Skeletal muscle cell (primary cell): ENCODE results near the gene TMEM183A.

Experiments
- DNase-seq: peaks from one replicate; pipeline ENCODE4 v3.0.0-alpha.2; 2010; ENCODE audit warnings: low read depth
- H3K4me3 ChIP-seq: 2 replicates; pipeline ENCODE4 v1.5.1; 2011; ENCODE audit warnings: low read depth, mild to moderate bottlenecking, control low read depth, low read length, moderate library complexity

Gene TMEM183A

GRCh38 chr1:203026666-203027663 lies 19.8 kb downstream of the TMEM183A start:
- DNase-seq, result no peak
- peak overlapping the region; percentile 99 for H3K4me3 ChIP-seq

DNA sequence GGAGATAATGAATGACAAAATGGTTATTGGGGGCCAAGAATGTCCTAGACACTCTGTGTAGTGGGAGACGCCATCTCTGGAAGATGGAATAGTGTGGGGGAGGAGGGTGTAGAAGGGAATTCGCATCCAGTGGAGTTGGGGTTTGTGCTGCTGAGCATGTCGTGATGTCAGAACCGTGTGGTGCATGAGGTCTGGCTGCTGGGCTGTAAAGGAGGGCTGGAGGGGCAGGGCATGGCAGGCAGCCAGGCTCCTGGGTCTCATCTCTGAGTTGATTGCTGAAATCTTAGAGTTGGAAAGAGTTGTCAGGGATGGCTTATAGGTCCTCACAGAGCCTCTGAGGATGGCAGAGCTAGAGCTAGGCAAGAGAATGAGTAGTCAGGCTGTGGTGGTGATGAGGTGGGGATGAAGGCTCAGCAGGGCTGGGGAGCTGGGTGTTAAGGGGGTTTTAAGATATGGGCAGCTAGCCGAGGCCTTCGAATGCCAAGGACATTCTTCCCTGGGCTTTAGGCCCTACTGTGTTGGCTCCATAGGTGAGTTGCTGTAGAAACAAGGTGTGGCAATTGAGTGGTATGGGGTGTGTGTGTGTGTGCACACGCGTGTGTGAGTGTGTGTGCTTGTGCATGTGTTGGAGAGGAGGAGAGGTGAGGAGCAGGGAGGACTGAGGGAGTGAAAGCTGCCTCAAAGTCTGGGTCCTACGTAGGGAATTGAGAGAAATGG lies 21.1 kb downstream of the TMEM183A start:
- no peak for DNase-seq
- peak overlapping the region; percentile 99 for H3K4me3 ChIP-seq

DNA sequence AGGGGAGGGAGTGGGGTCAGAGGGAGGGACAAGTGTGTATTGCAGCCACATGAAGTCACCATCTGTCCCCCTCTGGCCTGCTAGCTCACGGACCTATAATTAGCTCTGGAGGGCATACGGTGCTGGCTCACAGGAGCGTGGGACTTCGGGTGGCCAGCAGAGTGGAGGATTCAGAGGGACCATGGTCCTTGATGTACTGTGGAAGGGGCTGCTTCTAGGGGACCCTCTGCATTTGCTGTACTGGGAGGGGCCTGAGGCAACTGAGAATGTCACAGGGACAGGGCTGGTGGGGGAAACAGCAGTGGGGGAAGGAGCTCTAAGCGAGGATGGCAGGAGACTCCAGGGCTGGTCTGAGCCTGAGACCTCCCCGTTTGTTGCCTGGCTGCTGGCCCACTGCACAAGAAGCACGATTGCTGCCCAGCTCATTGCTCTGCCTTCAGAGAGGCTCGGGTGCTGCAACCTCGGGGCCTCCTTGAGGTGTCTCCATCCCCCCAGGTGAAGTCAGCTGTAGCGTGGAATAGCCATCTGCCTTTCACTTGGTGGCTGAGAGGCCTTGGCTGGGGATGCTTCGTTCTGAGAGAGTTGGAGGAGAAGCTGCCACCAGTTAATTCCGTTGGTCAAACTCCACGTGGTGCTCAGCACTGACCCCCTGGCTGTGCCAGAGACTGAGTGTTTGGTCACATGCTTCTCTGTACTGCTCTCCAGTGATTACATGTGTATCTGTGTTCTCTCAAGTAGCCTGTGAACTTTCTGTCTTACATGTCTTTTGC lies 21.8 kb downstream of the TMEM183A start:
- peak overlapping the region; percentile 99 for H3K4me3 ChIP-seq
- no peak for DNase-seq

GRCh38 chr1:203031467-203031866 lies 24.3 kb downstream of the TMEM183A start:
- no peak for DNase-seq
- H3K4me3 ChIP-seq, result no peak overlapping the region

DNA sequence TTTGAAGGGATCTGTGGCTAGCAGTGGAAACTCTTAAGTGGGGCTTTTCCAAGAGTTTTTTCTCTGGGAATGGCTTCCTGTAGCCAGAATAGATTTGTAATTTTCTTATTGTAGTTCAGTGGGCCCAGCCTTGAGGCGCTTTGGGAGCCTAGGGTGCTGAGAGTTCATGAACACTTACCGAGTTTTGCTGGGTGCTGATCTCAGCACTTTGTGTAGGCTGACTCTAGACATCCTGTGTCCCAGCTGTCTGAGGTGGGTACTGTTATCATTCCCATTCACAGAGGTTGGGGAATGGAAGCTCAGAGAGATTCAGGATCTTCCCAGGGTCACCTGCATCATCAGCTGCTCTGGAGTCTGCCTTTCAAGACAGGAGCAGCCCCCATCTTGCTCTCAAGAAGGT lies 26.1 kb downstream of the TMEM183A start:
- no peak for DNase-seq
- H3K4me3 ChIP-seq, result no peak overlapping the region

DNA sequence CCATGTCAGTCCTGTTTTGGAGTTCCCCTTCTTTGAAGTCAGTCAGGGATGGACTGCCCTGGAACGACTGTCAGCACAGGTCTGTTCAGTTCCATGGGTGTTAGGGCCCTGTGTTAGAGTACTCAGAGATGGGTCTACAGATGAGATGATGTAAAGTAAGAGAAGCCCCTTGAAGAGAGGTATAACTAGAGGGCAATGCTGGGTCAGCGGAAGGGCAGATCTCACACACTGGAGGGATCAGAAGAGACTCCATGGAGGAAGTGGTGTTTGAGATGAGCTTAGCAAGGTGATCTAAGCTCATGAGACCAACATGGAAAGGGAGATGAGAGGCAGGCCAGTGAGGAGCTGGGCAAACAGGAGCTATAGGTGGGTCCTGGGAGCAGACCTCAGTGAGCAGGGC lies 26.7 kb downstream of the TMEM183A start:
- H3K4me3 ChIP-seq, result no peak overlapping the region
- DNase-seq, result no peak

DNA sequence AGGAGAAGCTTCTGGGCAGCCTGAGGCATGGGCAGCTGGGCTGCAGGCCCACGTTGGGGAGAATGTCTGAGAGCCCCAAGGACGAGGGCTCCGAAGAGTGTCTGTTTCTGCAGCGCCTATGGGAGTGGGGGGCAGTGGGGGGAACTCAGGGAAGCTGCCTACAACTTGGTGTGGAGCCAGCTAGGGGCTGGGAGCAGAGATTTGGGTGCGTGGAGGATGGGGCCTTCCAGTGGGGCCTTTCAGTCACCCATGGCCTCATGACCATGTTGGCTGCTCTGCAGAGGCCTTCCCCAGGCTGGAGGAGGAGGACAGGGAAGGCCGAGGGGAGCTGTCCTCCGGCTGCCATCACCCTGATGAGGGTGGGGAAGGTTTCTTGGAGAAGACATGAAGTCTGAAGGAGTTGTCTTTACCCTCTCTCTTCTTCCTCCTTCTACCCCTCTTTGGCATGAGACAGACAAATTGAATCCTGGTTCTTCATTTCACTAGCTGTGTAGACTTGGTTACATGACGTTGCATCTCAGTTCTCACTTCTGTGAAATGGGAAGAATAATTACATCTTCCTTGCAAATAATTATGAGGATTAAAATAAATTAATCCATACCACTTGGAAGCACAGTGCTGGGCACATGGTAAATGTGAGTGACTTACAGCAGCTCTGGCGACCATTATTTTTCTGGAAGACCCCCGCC lies 27.4 kb downstream of the TMEM183A start:
- no peak overlapping the region for H3K4me3 ChIP-seq
- no peak for DNase-seq

DNA sequence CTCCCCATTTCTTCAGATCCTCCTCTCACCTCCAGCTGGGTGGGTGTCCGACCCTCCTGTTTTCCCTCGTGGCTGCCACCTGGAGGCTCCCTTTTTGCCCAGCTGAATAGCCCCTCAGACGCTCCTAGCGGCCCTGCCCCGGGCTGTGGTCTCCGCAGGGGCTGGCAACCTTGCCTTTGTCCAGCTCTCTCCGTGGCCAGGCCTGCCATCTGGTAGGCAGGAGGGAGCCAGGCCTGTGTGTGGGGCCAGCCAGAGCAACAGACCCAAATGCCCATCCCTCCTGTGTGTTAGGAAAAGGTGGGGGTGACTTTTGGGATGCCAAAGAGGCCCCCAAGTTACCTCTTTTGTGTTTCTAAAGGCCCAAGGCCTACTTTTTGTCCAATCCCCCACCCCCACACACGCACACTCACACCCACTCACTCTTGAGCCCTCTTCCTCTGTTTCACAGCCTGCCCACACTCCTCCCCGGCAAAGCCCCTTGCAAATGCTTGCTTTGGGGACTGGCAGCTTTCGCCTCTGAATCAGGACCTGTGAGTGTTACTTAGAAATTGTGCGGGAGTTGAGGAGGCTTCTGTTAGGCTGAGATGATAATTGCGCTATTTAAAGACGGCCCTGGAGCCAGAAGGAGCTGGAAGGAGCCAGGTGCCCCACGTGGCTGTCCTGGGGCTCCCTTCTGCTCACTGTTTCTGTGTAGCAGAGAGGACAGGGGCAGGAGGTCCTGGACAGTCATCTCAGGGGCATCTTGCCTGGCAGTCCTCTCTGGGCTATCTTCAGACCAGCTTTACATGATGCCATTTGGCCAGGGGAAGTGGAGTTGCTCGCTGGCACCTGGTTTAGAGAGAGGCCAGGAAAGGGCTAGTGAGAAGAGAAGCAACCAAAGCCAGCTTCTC lies 28.2 kb downstream of the TMEM183A start:
- DNase-seq, result no peak
- H3K4me3 ChIP-seq, result no peak overlapping the region

DNA sequence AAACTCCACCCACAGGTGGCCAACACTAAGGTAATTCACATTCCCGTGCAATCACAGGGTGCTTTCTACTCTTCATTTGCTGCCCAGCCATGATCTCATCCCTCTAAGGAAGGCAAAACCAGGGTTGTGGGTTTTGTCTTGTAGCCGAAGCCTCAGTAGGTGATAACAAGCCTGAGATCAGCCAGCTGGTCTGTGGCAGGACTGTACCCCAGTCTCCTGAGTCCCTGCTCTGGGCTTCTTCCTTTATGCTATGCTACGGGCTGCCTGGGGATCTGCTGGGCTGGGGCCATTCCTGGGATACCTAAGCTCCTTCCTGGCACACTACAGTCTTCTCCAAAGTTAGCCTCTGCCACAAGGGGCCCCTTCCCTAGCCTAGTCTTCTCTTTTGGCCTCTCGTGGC lies 29.0 kb downstream of the TMEM183A start:
- no peak for DNase-seq
- no peak overlapping the region for H3K4me3 ChIP-seq

- H3K4me3 ChIP-seq, result no peak overlapping the region
- no peak for DNase-seq
Observed at GRCh38 chr1:203036537-203036936, 29.4 kb downstream of the TMEM183A start.

DNA sequence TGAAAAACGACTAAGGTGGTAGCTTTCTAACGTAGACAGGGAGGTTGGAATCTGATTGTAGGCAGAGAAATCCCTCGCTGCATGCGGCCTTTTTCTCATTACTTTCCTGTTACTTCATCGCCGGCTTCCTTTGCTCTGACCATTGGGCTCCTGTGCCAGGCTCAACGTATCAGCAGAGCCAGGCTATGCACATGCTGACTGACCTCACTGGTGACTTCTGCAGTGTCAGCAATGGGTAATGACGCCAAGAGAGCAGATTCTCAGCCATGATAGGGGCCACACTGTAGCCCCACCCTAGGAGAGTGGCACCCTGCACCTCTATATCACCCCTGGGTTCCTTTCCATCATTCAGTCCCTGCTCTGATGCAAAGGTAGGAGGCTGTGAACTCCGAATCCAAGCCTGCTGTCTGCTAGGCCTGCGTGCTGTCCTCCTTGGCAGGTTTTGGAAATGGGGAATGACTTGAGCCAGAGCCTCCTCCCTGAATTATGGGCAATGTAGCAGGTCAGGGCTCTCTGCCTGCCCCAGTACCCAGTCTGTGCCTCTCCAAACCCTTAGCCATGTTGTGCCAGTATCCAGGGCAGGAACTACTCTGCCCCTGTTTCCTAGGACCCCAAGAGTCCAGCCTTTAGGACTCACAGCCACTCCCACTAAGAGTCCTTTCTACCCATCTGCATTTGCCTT lies 30.5 kb downstream of the TMEM183A start:
- H3K4me3 ChIP-seq, result no peak overlapping the region

GRCh38 chr1:203038217-203038741 lies 31.1 kb downstream of the TMEM183A start:
- H3K4me3 ChIP-seq, result no peak overlapping the region
- DNase-seq, result peak; percentile 74

More for the DNA sequence above, 30.5 kb downstream of the TMEM183A start:
- DNase-seq, result no peak

DNA sequence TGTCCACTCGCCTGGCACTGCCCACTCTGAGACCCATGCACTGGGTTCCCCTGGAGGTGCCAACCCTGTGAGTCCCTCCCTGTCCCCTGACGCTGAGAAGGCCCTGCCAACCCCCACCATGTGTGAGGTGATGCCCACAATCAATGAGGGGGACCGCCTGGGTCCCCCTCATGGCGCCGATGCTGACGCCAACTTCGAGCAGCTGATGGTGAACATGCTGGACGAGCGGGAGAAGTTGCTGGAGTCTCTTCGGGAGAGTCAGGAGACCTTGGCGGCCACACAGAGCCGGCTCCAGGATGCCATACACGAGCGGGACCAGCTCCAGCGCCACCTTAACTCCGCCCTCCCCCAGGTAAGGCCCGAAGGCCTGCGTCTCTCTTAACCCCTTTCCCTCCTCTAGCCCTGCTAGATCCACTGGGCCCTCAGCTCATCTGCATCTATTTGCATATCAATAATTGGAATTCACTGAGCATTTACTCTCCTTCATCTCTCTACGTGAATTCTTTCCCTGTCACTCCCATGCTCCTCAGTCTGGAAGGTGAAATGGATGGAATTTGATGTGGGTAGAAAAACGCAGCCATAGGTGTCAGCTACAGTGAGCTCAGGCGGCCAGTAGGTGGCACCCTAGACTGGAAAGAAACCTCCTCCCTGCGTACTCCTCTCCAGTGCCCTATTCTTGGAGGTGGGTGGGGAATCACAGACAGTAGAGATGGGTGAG lies 31.9 kb downstream of the TMEM183A start:
- no peak overlapping the region for H3K4me3 ChIP-seq
- no peak for DNase-seq

DNA sequence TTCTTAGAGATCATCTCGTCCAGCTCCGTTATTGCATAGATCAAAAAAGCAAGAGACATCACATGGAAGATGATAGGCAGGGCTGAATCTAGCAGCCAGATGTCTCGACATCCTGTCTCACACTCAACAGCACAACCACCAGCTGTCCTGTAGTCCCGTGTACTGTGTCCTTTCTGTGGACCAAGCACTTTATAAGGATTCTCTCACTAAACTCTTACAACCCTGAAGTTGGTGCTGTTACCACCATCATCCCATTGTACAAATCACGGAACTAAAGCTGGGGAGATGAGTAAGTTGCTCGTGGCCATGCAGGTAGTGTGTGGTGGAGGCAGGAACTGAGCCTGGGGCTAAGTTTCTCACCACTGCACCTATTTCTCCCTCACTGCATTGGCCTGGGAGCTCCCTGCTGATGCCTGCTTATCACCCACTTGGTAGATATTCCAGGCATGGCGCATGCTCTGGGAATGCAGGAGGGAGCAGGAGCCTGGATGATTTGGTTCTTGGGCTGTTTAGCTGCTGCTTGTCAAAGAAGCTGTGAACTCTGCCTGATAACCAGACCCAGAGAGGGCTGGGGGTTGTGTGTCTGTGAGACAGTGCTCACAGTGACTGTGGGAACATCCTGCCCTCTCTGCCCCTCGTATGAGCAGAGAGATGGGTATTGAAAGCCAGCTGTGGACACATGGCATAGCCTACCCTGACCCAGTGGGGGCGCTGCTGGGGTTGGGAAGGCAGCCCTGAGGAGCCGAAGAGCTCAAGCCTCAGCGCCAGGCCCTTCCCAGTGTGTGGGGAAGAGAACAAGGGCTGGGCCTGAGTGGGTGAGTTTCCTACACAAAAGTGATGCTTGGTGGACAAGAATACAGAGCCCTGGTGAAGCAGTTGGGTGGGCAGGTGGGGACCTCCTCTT lies 32.7 kb downstream of the TMEM183A start:
- DNase-seq, result no peak
- H3K4me3 ChIP-seq, result no peak overlapping the region

DNA sequence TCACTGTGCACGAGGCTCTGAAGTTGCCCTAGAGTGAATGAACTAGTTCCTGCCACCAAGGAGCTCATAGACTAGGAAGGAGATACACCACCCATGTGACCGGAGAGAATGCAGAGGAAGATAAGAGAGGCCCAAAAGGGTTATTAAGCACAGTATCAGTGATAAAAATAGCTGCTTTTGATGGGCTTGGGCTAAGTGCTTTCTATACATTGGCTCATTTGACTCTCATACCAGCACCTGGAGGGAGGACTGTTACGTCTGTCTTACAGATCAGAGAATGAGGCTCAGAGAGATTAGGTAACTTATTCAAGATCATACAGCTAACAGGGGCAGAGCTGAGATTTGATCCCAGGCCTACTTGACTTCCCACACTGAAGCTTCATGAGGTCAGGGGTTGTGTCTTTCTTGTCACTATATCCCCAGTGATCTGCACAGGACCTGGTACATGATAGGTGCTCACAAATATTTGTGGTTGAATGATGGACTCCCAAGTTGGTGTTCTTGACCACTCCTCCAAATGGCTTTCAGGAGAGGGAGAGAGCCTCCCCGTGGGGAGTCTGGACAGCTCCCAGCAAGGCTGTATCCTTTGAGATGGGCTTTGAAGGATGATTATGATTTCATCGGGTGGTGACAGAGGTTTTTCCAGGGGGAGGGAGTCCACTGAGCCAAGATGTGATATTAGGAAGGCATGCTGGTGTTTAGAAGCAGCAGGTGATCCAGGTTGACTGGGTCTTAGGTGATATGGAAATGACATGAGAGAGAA lies 33.5 kb downstream of the TMEM183A start:
- no peak for DNase-seq
- no peak overlapping the region for H3K4me3 ChIP-seq
